Parathyroid adenoma (tissue), 2 donors: ENCODE results near the gene GAREM2.

Experiments
- H2AFZ ChIP-seq: fragments of 300-600 bp; sonication (generic); one replicate; pipeline ENCODE4 v1.7.0; 2017; ENCODE audit warnings: antibody characterized with exemption, mild to moderate bottlenecking
- H3K27ac ChIP-seq: fragments of 300-600 bp; sonication (generic); one replicate; pipeline ENCODE4 v1.7.0; 2017
- H3K27me3 ChIP-seq: fragments of 300-600 bp; sonication (generic); one replicate; pipeline ENCODE4 v1.7.0; 2017; ENCODE audit warnings: low read length; ENCODE audit not compliant: control insufficient read depth, insufficient read depth
- H3K36me3 ChIP-seq: fragments of 300-600 bp; sonication (generic); one replicate; pipeline ENCODE4 v1.7.0; 2017; ENCODE audit warnings: low read length; ENCODE audit not compliant: control insufficient read depth, insufficient read depth
- H3K4me1 ChIP-seq: fragments of 300-600 bp; sonication (generic); one replicate; pipeline ENCODE4 v1.7.0; 2017; ENCODE audit warnings: control low read depth
- H3K4me2 ChIP-seq: fragments of 300-600 bp; sonication (generic); one replicate; pipeline ENCODE4 v1.7.0; 2017; ENCODE audit warnings: low read length
- H3K4me3 ChIP-seq: fragments of 300-600 bp; sonication (generic); one replicate; pipeline ENCODE4 v1.7.0; 2017; ENCODE audit warnings: low read depth, low read length
- H3K79me2 ChIP-seq: fragments of 300-600 bp; sonication (generic); one replicate; pipeline ENCODE4 v1.7.0; 2017; ENCODE audit warnings: control low read depth
- H3K9ac ChIP-seq: fragments of 300-600 bp; sonication (generic); one replicate; pipeline ENCODE4 v1.7.0; 2017; ENCODE audit warnings: mild to moderate bottlenecking
- H3K9me3 ChIP-seq: fragments of 300-600 bp; sonication (generic); one replicate; pipeline ENCODE4 v1.7.0; 2017; ENCODE audit warnings: low read length; ENCODE audit not compliant: control insufficient read depth
- CTCF ChIP-seq: fragments of 300-600 bp; sonication (generic); IDR thresholded peaks from one replicate; pipeline ENCODE4 v1.7.0; 2017; ENCODE audit warnings: antibody characterized with exemption, mild to moderate bottlenecking
- donor health status: primary hyperparathyroidism.

Gene GAREM2

GRCh38 chr2:26172871-26173775, at the start of gene GAREM2:
Gene GAREM2, plus strand, starts transcription at chr2:26173088. Its CDS starts 133 bp downstream, at chr2:26173221.
- H3K9ac ChIP-seq = peak within 1 kb of the TSS; percentile 97
- peak within 1 kb of the TSS; percentile 98 for H3K27ac ChIP-seq

GRCh38 chr2:26123426-26123825, 49.5 kb upstream of the GAREM2 start:
- no peak for TF ChIP-seq CTCF
- H3K27me3 ChIP-seq = no peaks in the 10 kb centered on the region
- H3K36me3 ChIP-seq = no peaks in the 10 kb centered on the region
- no peak overlapping the region for H3K9ac ChIP-seq
- peaks cover 26% of the 10 kb centered on the region for H3K4me1 ChIP-seq
- H3K4me3 ChIP-seq = no peak overlapping the region
- H3K4me2 ChIP-seq = no peak overlapping the region
- no peak overlapping the region for H3K27ac ChIP-seq
- no peak overlapping the region for H2AFZ ChIP-seq
- H3K9me3 ChIP-seq = no peaks in the 10 kb centered on the region
- peaks cover 5% of the 10 kb centered on the region for H3K79me2 ChIP-seq

More at GRCh38 chr2:26172871-26173775, at the start of gene GAREM2:
- no peaks in the 10 kb centered on the region for H3K36me3 ChIP-seq
- peaks cover 20% of the 10 kb centered on the region for H3K4me1 ChIP-seq
- H2AFZ ChIP-seq = peak within 1 kb of the TSS; percentile 86
- H3K4me2 ChIP-seq = peak within 1 kb of the TSS; percentile 93
- H3K79me2 ChIP-seq = peaks cover 32% of the 10 kb centered on the region
- H3K27me3 ChIP-seq = no peaks in the 10 kb centered on the region
- H3K9me3 ChIP-seq = no peaks in the 10 kb centered on the region
- peak within 1 kb of the TSS; percentile 58 for H3K4me3 ChIP-seq
- no peak for TF ChIP-seq CTCF

- no peaks in the 10 kb centered on the region for H3K27me3 ChIP-seq
- H3K4me2 ChIP-seq = peak overlapping the region; percentile 4
- no peak for TF ChIP-seq CTCF
- H3K79me2 ChIP-seq = peaks cover 7% of the 10 kb centered on the region
- H3K36me3 ChIP-seq = no peaks in the 10 kb centered on the region
- no peaks in the 10 kb centered on the region for H3K9me3 ChIP-seq
- H3K4me3 ChIP-seq = no peak overlapping the region
- no peak overlapping the region for H2AFZ ChIP-seq
- peaks cover 24% of the 10 kb centered on the region for H3K4me1 ChIP-seq
- no peak overlapping the region for H3K27ac ChIP-seq
- no peak overlapping the region for H3K9ac ChIP-seq
Observed at GRCh38 chr2:26126074-26126473, 46.8 kb upstream of the GAREM2 start.

- H3K4me1 ChIP-seq = peaks cover 24% of the 10 kb centered on the region
- no peaks in the 10 kb centered on the region for H3K36me3 ChIP-seq
- TF ChIP-seq CTCF = no peak
- no peak overlapping the region for H3K4me3 ChIP-seq
- no peak overlapping the region for H2AFZ ChIP-seq
- no peaks in the 10 kb centered on the region for H3K27me3 ChIP-seq
- H3K79me2 ChIP-seq = peaks cover 7% of the 10 kb centered on the region
- no peak overlapping the region for H3K4me2 ChIP-seq
- no peaks in the 10 kb centered on the region for H3K9me3 ChIP-seq
- H3K9ac ChIP-seq = no peak overlapping the region
- H3K27ac ChIP-seq = no peak overlapping the region
Observed at GRCh38 chr2:26128176-26128575, 44.7 kb upstream of the GAREM2 start.
